ENCODE data around the gene JAK1. TPM values are rescaled to one million over a fixed set of nuclear protein-coding genes. Genes with fewer than 3 reads are reported as not detected.

Gene JAK1
- polyA plus RNA-seq, 1 donor from 2014 or later, result 26.8 TPM

DNA sequence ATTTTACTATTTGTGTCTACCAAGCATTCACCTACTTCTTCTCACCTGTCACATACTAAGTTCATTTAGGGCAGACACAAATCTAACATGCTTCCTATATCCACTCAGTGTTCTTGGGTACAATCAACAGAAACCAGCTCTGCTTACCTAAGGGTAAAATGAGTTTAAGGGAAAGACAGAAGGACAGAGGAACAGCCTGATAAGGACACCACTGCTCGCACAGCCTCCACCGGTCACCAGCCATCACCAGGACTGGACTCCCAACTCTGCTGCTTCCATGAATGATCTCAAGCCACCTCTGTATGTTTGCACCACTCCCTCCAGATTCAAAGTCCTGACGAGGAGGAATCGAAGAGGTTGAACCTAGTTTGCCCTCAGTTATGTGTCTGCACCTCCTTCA, 72.4 kb downstream of the JAK1 start:
- H3K9ac ChIP-seq (ENCODE audit: low read length), result no peak overlapping the region
- TF ChIP-seq SMC3 (conservative IDR thresholded peaks at IDR 0.05; ENCODE audit: poor library complexity) (no peak), POLR2AphosphoS5 (IDR thresholded peaks at IDR 0.05) (no peak), EZH2 (IDR thresholded peaks at IDR 0.05; ENCODE audit: borderline replicate concordance, insufficient read depth, low read length, poor library complexity, severe bottlenecking) (no peak), TAF1 (IDR thresholded peaks at IDR 0.05; ENCODE audit: low read depth) (no peak), MXI1 (conservative IDR thresholded peaks at IDR 0.05; ENCODE audit: poor library complexity, severe bottlenecking) (no peak), EP300 (conservative IDR thresholded peaks at IDR 0.05; ENCODE audit: poor library complexity, severe bottlenecking) (no peak), RAD21 (conservative IDR thresholded peaks at IDR 0.05) (no peak)
- TF ChIP-seq, protein P1, sequence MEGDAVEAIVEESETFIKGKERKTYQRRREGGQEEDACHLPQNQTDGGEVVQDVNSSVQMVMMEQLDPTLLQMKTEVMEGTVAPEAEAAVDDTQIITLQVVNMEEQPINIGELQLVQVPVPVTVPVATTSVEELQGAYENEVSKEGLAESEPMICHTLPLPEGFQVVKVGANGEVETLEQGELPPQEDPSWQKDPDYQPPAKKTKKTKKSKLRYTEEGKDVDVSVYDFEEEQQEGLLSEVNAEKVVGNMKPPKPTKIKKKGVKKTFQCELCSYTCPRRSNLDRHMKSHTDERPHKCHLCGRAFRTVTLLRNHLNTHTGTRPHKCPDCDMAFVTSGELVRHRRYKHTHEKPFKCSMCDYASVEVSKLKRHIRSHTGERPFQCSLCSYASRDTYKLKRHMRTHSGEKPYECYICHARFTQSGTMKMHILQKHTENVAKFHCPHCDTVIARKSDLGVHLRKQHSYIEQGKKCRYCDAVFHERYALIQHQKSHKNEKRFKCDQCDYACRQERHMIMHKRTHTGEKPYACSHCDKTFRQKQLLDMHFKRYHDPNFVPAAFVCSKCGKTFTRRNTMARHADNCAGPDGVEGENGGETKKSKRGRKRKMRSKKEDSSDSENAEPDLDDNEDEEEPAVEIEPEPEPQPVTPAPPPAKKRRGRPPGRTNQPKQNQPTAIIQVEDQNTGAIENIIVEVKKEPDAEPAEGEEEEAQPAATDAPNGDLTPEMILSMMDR (IDR thresholded peaks at IDR 0.05; ENCODE audit: poor library complexity, severe bottlenecking), result no peak
- TF ChIP-seq, protein P2, sequence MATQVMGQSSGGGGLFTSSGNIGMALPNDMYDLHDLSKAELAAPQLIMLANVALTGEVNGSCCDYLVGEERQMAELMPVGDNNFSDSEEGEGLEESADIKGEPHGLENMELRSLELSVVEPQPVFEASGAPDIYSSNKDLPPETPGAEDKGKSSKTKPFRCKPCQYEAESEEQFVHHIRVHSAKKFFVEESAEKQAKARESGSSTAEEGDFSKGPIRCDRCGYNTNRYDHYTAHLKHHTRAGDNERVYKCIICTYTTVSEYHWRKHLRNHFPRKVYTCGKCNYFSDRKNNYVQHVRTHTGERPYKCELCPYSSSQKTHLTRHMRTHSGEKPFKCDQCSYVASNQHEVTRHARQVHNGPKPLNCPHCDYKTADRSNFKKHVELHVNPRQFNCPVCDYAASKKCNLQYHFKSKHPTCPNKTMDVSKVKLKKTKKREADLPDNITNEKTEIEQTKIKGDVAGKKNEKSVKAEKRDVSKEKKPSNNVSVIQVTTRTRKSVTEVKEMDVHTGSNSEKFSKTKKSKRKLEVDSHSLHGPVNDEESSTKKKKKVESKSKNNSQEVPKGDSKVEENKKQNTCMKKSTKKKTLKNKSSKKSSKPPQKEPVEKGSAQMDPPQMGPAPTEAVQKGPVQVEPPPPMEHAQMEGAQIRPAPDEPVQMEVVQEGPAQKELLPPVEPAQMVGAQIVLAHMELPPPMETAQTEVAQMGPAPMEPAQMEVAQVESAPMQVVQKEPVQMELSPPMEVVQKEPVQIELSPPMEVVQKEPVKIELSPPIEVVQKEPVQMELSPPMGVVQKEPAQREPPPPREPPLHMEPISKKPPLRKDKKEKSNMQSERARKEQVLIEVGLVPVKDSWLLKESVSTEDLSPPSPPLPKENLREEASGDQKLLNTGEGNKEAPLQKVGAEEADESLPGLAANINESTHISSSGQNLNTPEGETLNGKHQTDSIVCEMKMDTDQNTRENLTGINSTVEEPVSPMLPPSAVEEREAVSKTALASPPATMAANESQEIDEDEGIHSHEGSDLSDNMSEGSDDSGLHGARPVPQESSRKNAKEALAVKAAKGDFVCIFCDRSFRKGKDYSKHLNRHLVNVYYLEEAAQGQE (IDR thresholded peaks at IDR 0.05; ENCODE audit: borderline replicate concordance), result no peak
- no peaks in the 10 kb centered on the region for H3F3A ChIP-seq (ENCODE audit: insufficient read depth, low read length, poor library complexity, severe bottlenecking)
- no peak overlapping the region for H3K4me3 ChIP-seq (ENCODE audit: low read length)
- no peaks in the 10 kb centered on the region for H3K9me2 ChIP-seq (ENCODE audit: insufficient read depth, low read length)
- no peaks in the 10 kb centered on the region for H3K79me2 ChIP-seq (replicated peaks; ENCODE audit: insufficient read depth, low read length)
- no peak overlapping the region for H2AFZ ChIP-seq (ENCODE audit: low read depth, low read length)
- H4K20me1 ChIP-seq (ENCODE audit: insufficient read depth), result no peaks in the 10 kb centered on the region
- no peaks in the 10 kb centered on the region for H3K27me3 ChIP-seq (ENCODE audit: insufficient read depth, low read depth, low read length)
- H3K36me3 ChIP-seq (ENCODE audit: insufficient read depth, low read length), result no peaks in the 10 kb centered on the region
- no peak overlapping the region for H3K4me2 ChIP-seq (ENCODE audit: low read length)
- no peaks in the 10 kb centered on the region for H3K9me3 ChIP-seq (ENCODE audit: low read length)
- H3K27ac ChIP-seq (ENCODE audit: low read length), result no peak overlapping the region

DNA sequence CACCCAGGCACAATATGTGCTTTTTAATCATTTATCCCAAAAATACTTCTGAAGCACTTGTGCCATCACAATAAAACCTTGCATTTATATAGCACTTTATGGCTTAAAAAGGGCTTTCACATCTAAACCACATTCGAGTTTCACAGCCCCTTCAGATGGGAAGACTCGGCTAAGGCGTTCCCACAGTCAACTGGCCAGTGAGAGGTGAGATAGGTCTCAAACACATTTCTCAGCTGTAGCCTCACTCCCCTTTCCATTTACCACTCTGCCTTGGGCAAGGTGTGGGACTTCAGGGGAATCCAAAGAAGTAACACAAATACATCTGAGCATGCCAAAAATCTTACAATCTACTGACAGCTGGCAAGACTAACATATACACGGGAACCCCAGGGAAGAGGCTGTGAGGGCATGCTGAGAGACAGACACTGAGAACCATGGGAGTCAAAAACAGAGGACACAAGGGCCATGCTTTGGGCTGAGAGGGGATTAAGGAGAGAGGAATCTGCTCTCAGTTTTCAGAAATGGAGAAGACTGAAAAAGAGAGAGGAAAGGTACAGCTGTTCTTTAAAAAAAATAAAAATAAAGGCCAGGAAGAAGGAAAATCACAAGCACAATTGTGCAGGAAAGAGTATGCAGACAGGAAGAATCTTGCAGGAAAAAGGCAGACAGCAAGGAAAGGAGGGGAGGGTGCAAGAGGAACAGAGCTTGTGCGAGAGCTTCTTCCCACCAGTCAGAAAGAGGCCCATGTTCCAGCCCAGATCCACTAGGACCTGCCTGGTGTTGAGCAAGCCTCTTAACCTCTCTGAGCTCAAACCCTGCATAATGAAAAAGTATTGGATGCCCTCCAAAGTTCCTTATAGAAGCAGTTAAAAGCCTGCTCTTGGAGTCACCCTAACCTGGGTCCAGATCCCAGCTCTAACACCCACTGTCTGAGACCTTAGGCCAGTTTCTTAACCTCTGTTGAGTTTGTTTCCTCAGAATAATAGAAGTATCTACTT, 73.5 kb downstream of the JAK1 start:
- Histone ChIP-seq H3K4me3 (ENCODE audit: low read length) (no peak overlapping the region), H3K27ac (ENCODE audit: low read length) (no peak overlapping the region), H3K27me3 (ENCODE audit: insufficient read depth, low read depth, low read length) (no peaks in the 10 kb centered on the region), H2AFZ (ENCODE audit: low read depth, low read length) (no peak overlapping the region), H3F3A (ENCODE audit: insufficient read depth, low read length, poor library complexity, severe bottlenecking) (no peaks in the 10 kb centered on the region), H3K9ac (ENCODE audit: low read length) (no peak overlapping the region), H4K20me1 (ENCODE audit: insufficient read depth) (no peaks in the 10 kb centered on the region), H3K79me2 (replicated peaks; ENCODE audit: insufficient read depth, low read length) (no peaks in the 10 kb centered on the region), H3K4me2 (ENCODE audit: low read length) (no peak overlapping the region), H3K9me2 (ENCODE audit: insufficient read depth, low read length) (no peaks in the 10 kb centered on the region), H3K9me3 (ENCODE audit: low read length) (no peaks in the 10 kb centered on the region), H3K36me3 (ENCODE audit: insufficient read depth, low read length) (no peaks in the 10 kb centered on the region)
- TF ChIP-seq, protein P1 (IDR thresholded peaks at IDR 0.05; ENCODE audit: poor library complexity, severe bottlenecking), result no peak
- TF ChIP-seq, protein P2 (IDR thresholded peaks at IDR 0.05; ENCODE audit: borderline replicate concordance), result no peak
- TF ChIP-seq RAD21 (conservative IDR thresholded peaks at IDR 0.05) (no peak), TAF1 (IDR thresholded peaks at IDR 0.05; ENCODE audit: low read depth) (no peak), MXI1 (conservative IDR thresholded peaks at IDR 0.05; ENCODE audit: poor library complexity, severe bottlenecking) (no peak), EZH2 (IDR thresholded peaks at IDR 0.05; ENCODE audit: borderline replicate concordance, insufficient read depth, low read length, poor library complexity, severe bottlenecking) (no peak), POLR2AphosphoS5 (IDR thresholded peaks at IDR 0.05) (no peak)
